GM12873 (cell line): ENCODE results near the gene ATP5PD.

Experiments used
- TF ChIP-seq, protein P1 (sequence below): IDR thresholded peaks from 2 replicates; pipeline ENCODE4 v1.5.1; 2012; ENCODE audit warnings: low read depth, mild to moderate bottlenecking, moderate library complexity, low read length, control low read depth; ENCODE audit not compliant: insufficient read depth; ENCODE audit errors: missing control alignments

The ATP5PD gene

DNA sequence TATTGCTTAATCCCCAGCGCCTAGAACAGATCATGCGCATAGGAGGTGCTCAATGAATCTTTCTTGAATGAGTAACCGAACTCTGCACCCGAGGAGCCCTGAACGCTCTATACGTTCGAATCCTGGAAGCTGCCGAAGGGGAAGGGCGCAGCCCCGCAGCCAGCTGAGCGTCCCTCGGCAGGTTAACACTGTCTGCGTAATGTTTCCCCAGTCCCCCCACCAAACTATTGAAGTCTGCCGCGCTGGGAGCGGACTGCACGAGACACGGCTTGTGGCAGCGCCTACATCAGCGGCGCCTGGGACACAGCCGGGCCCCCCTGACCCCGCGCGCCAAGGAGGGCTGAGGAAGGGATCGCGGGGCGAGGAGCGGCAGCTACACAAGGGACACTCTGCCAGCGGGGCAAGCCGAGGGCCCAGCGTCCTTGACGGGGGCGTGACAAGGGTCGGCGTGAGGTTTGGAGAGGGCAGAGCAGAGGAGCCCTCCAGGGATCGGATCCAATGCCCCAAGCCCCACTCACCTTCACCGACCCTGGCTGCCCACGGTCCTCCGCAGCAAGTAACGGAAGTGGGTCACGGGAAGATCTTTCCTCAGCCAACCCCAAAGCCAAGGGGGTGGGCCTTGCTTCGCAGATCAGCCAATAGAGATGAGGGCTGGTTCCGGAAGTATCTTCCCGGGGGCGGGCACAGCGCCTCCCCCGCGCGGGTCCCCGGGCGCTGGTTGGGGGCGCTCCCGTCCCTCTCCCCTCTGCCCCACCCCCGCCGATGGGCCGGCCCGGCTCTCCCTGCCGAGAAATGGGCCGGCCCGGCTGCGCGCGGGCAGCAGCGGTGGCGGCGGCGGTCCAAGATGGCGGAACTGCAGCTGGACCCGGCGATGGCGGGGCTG, at the start of gene ATP5PD, which contains the start of gene KCTD2:
Gene ATP5PD (minus strand): TSS at position 563 of the 883 bp plus-strand sequence. CDS start 4,319 bp downstream, outside the sequence.
Gene KCTD2 (plus strand): TSS at position 819 of the 883 bp plus-strand sequence. CDS start 26 bp downstream, at position 845.
- TF ChIP-seq, protein P1, sequence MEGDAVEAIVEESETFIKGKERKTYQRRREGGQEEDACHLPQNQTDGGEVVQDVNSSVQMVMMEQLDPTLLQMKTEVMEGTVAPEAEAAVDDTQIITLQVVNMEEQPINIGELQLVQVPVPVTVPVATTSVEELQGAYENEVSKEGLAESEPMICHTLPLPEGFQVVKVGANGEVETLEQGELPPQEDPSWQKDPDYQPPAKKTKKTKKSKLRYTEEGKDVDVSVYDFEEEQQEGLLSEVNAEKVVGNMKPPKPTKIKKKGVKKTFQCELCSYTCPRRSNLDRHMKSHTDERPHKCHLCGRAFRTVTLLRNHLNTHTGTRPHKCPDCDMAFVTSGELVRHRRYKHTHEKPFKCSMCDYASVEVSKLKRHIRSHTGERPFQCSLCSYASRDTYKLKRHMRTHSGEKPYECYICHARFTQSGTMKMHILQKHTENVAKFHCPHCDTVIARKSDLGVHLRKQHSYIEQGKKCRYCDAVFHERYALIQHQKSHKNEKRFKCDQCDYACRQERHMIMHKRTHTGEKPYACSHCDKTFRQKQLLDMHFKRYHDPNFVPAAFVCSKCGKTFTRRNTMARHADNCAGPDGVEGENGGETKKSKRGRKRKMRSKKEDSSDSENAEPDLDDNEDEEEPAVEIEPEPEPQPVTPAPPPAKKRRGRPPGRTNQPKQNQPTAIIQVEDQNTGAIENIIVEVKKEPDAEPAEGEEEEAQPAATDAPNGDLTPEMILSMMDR: no peak

DNA sequence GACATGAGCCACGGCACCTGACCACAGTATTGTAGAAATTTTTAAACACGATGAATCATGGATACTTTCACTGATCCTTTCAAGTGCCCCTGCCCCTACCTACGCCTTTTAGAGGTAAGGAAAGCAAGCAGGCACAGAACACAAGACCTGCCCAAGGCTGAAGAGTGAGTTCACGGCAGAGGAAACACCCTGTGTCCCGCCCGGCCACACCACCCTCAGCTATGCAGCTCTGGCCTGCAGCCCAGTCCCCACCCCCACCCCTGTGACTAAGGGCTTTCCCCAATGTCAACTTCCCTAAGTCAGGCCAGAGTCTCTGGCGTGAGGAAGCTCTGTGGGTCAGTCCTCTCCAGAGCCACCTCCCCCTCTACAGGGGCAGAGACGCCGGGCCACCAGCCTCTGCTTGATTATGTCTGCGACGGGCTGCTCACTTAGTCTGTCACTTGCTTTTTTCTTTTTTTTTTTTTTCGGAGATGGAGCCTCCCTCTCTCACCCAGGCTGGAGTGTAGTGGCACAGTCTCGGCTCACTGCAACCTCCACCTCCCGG, 49.4 kb upstream of the ATP5PD start:
- TF ChIP-seq, protein P1: no peak

DNA sequence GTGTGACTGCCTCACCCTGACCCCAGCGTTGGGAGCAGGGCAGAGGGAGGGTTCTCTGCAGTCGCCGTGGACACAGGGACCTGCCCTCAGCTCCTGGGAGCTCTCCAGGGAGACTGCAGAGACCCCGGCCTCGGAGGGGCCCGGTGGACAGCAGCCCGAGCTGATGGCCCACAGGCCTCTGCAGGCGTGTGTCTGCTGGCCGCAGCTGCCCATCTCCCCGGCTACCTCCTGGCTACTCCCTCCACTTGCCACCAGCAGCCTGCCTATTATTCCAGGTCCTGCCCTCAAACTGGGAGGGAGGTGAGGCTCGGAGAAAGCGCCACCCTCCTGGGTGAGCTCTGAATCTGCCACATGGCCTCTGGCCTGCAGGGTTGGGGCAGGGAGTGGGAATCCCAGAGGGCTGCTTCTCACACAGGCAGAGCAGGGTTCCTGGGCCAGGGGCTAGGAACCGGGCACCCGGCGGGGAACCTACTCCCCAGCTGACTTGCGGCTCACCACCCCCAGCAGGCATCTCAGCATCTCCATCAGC, 48.2 kb upstream of the ATP5PD start:
- TF ChIP-seq, protein P1: no peak

DNA sequence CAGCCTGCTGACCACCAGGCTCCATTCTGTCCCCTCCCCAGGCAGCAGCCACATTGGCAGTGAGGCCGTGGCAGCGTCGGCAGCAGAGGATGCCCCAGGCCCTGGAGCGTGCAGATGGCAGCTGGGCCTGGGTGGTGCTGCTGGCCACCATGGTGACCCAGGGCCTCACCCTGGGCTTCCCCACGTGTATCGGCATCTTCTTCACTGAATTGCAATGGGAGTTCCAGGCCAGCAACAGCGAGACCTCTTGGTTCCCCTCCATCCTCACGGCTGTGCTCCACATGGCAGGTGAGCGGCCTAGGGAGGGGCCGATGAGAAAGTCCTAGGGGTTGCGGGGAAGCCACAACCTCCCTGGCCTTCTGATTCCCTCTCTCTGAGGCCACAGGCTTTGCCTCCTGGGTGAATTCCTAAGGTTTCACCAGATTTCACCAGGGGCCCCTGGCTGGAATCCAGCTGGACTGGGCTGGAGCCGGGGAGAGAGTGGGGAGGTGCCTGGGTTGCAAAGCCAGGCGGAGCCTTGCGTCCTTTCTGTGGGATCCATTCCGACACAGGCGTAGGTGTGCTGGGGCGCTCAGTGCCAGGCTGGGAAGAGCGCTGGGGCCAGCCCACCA, 46.9 kb upstream of the ATP5PD start:
- TF ChIP-seq, protein P1: no peak

DNA sequence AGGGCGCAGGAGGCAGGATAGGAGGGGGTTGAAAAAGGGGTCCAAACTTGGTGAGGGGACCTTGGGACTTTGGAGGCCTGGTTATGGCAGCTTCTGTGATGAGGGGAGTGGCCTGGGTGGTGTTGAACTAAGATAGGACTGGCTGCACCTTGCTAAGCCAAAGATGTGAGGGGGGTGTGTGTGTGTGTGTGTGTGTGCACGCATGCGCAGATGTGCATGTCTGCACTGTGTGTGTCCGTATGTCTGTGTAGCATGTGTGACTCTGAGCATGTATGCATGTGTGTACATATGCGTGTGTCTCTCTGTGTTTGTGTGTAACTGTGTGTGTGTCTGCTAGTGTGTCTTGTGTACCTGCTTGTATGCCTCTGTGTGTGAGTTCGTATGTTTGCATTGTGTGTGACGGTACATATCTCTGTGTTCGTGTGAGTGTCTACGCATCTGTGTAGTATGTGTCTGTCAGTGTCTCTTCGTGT, 45.1 kb upstream of the ATP5PD start:
- TF ChIP-seq, protein P1: no peak

DNA sequence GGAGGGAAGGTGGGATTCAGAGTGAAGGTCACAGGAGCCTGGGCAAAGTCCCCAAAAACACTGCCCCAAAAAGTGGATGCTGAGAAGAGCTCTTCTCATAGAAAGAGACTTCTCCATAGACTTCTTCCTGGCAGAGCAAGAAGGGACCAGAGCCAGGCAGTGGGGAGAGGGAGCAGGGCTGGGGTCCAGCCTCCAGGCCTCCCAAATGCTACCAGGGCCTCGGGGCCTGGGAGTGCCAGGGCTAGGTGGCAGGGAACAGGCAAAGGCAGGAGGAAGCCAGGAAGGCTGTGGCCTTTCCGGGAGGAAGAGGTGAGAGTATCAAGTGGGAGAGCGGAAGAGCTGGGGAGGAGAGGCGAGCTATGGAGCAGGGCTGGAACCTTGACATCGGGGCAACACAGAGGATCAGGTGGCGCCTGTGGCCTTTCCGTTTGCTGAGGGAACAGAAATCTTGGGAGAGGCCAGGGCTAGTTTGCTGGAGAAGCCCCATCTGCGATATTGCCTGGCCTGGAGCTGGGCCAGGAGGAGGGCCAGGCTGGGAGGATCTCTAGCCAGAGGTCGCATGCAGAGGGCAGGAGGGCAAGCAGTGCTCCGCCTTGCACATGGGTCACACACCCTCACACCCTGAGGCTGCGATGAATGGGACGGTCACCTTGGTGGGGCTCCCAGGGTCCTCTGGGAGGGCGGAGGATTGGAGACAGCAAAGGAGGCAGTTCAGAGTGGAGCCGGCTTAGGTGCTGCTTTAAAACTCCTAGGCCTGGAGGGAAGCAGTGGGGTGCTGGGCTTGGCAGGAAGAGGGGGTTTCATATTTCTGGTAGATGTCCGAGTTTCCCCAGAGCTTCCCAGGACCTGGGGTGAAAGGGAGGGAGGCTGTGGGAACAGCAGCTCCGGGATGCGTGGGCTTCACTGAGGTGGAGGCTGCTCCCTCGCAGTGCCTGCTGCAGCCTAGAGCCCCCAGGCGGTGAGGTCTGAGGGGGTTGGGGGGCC, 44.4 kb upstream of the ATP5PD start:
- TF ChIP-seq, protein P1: no peak
